Measurements from ENCODE around the gene UNC80.
A peak's percentile ranks its signal among the peaks of the same experiment; 100 is the strongest.

The UNC80 gene

DNA sequence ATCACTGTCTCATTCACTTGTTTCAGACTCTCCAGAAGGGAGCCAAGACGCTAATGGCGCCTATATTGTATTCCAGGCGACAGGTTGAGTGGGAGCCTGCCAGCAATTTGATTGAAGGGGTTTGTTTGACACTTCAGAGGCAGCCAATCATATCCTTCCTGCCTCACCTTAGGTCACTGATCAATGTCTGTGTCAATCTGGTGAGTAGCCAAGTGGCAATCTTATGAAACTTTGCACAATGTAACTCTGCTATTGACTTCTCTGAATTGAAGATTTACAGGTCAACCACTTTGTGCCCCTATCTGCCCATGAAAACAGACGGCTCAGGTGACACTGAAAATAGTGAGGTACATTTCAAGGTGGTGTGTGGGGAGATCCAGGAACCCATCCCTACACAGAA is 198.1 kb downstream of the UNC80 start:
- DNase-seq (ENCODE audit: low read depth): no peak

DNA sequence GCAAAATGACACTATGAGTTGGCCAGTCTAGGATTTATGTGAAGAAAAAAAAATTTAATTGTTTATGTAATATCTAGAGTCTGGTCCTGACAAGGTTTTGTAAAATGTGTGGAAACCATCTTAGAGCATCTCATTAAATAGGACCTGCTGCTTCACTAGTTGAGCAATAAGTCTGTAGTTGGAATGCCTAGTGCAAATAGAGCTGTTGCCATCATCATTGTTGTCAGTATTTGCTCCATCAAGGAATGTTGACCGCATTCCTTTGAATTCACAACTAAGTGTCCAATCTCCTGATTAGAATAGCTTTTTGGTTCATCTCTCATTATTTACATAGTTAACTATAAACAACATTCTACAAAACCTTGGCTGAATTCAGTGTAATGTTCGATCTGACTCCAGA is 198.6 kb downstream of the UNC80 start:
- DNase-seq (ENCODE audit: low read depth): no peak

DNA sequence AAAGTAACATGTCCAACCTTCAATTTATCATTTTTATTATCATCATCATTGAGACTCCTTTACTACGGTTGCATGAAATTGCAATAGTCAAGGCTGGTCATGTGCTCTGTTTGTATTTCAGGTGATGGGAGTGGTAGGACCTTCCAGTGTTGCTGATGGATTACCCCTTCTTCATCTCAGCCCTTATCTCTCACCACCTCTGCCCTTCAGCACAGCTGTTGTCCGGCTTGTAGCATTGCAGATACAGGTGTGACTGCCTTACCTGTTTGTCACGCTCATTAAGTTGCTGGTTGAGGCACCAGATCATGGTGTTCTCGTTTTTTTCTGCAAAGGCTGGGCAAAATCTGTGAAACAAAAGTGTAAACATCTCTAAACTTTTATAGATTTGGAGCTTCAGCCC is 199.1 kb downstream of the UNC80 start:
- DNase-seq (ENCODE audit: low read depth): no peak

DNA sequence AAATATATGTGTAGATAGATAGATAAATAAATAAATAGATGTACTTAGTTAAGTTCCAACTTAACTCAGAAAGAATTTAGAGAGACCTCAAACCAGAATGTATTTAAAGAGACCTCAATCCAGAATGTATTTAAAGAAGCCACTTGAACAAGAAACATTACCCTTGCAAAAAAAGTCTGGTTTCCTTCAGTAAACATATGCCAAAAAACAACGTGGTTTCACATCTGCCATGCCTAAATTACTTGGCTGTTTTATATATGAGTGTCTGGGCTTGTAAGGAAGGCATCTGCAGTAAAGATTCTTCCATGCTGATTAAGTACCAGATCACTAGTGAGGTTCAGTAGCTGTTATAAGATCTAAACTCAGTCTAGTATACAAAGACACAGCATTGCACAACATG is 201.7 kb downstream of the UNC80 start:
- no peak for DNase-seq (ENCODE audit: low read depth)

DNA sequence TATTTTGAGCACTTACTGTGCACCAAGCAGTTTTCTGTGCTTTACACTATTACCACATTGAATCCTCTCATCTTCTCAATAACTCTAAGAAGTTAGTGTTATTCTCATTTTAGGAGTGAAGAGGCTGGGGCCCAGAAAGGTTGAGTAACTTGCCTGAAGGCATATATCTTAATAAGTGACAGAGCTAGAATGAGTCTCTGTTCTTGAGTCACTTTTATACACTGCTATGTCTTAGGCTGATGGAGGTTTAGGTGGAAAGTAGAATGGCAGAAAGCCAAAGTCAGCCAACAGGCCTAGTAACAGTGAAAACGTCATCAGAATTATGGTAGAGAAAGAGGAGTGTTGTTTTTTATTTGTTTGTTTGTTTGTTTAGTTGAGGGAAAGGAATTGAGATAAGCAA is 202.9 kb downstream of the UNC80 start:
- DNase-seq (ENCODE audit: low read depth): no peak

DNA sequence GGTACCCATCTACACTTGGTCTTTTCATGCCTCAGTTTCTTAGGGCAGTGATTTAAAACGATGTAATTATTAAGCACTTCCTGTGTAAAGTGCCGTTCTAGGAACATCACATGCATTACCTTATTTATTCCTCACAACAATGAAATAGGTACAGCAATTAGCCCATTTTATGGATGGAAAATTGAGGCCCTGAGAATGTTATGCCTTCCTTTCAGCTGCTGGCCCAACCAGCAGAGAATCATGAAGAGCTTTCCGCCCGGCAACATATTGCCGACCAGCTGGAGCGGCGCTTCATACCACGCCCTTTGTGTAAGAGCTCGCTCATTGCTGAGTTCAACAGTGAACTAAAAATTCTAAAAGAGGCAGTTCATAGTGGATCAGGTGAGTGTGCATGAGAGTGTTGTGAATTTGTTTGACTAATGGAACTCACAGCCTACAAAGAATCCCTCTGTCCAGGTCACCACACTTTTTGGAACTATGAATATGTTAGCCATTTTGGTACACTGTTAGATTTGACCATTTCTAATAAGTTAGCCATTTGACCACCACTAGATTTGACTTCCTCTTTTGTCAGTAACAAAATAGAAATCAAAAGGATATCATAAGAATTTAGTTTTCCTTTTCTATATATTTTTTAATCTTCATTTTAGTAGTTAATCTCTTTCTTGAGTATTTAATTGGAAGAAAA is 205.2 kb downstream of the UNC80 start:
- no peak for DNase-seq (ENCODE audit: low read depth)

DNA sequence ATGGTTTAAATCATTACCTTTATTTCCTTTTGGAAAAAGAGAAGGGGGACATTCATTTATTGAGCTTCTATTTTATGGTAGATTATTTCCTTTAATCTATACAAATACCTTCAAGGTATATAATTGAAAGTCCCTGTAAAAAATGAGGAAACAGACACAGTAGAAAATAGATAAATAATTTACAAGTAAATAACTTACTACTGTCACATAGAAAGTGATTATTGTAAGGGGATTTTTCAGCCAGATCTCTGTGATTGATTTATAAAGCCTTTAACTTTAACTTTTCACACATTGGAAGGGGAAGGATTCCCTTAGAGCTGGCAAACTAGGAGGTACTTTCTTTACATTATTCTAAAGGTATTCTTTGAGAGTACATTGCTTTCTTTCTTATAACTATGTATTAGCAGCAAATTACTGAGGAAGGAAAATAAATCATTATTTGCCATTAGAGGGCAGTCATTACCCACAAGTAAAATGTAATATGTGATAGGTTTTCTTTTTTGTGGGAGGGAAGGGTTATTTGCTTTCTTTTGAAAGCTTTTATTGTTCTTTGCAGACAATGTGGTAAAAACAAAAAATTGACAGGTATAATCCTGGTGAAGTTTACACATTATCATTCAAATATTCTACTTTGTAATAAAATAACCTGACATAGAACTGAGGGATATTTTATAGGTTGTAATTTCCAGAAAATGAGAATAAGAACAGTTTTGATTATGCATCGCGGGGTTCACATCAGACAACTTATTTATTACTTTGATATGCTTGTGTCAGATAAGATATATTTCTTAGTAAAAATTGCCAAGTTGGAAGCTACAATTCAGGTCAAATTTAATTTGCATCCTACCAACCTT is 206.0 kb downstream of the UNC80 start:
- DNase-seq (ENCODE audit: low read depth): peak; percentile 41

DNA sequence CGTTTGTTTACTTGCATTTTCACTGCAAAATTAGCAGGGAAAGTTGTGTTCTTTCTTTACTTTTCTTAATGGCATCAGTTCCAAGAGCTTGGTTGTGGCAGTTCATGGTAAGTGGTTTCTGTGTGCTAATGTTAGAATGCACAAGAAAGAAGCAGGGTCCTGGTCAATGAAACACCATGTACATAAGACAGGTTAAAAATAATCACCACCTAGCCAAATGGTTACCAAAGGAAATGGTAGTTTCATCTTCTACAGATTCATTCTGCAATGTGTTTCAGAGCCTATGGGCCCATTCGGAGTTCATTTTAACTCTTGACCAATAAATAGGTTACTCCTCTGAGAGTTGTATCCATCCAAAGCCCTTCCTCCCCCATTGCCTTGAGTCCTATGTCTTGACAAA is 212.7 kb downstream of the UNC80 start:
- no peak for DNase-seq (ENCODE audit: low read depth)

DNA sequence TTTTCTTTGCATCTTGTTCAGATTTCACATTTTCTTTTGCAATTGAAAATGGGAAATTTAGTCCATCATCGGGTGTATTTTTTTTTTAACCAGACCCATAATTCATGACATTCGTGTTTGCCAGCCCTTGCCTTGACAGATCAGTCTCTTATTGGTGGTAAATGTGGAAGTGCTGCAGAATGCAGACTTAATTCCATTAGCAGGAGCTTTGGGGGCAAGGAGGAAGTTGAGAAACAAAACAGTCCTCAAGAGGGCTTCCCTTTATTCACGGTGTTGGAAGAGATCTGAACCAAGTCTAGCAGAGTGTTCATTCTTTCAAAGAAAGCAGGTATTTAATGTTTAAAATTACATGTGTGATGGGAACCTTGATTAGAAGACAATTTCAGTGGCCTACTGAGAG is 214.2 kb downstream of the UNC80 start:
- no peak for DNase-seq (ENCODE audit: low read depth)

DNA sequence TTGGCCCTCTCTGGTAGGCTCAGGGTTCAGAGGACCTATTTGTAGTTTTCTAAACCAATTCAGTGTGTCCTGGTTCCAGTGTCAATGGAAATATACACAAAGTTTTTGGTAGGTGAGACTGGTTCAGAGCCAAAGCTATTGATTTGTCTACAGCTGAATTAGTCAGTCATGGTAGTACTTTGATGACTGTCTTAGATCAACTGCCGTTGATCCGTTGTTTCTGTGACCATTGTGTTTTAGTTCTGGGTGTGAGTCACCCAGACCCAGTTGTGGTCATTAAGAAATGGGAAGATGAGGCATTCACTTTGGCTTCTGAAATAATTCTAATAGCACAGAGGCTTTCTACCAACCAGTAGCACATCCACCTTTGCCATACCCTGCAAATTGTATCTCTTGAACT is 214.8 kb downstream of the UNC80 start:
- no peak for DNase-seq (ENCODE audit: low read depth)

DNA sequence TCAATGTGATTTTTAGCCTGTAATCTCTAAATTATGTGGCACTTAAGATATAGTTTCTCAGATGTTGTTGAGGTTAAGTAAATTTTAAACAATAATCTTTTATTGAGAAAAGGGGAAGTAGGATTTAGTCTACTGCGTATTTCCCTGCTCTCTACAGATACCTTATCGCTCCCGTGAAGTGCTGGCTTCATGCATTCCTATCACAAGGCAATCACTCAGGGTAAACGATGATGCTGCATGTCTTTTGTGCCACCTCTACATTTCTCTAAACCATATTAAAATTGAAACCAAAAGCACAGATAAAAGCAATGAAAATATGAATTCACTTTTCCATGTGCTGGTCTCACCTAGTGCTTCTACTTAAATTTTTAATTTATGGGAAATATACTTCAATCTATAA is 216.4 kb downstream of the UNC80 start:
- no peak for DNase-seq (ENCODE audit: low read depth)

DNA sequence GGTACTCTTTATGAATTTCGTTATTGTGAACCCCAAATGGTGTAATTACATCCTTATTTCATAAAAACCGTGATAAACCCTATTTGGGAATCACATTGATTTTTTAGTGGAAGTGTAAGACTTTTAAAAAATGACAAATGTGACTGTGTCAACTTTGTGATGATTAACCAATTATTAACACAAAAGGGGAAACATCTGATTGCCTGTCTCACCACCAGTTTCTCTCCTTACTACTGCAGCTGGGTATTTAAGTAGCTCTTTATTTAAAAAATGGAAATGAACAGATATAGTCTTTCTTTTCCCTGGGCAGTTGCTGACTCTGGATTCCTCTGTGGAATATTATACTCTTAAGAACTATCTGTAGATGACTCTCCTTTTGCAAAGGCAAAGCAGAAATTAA is 219.2 kb downstream of the UNC80 start:
- no peak for DNase-seq (ENCODE audit: low read depth)

DNA sequence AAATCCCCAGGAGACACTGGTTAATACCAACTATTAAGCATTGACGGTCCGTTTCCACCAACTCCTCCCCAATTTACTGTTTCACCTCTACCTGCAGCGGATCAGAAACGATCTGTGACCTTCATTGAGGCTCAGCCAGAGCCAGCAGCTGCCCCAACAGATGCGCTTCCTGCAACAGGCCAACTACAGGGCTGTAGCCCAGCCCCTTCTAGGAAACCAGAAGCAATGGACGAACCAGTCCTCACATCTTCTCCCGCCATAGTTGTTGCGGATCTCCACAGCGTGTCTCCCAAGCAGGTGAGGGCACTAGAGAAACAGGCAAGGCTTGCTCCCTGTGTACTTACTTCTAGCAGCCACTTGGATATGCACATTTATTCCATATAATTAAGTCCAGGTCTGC is 222.3 kb downstream of the UNC80 start:
- DNase-seq (ENCODE audit: low read depth): no peak

DNA sequence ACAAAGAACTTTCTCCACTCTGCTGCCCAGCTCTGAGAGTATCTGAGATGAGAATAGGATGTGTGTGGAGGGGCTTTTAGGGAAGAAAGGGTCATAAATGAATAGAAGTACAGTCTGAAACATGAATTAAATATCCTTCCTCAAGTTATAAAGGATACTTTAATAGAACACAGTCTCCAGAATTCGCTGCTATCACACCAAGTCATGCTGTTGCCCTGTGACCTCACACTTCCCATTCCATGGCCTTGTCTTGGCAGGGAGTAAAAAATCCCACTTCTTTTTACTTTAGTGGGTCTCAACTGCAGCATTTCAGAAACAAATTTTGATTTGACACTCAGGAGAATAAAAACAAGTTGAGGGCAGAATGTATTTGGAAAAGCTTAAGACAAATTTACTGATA is 227.0 kb downstream of the UNC80 start:
- no peak for DNase-seq (ENCODE audit: low read depth)

DNA sequence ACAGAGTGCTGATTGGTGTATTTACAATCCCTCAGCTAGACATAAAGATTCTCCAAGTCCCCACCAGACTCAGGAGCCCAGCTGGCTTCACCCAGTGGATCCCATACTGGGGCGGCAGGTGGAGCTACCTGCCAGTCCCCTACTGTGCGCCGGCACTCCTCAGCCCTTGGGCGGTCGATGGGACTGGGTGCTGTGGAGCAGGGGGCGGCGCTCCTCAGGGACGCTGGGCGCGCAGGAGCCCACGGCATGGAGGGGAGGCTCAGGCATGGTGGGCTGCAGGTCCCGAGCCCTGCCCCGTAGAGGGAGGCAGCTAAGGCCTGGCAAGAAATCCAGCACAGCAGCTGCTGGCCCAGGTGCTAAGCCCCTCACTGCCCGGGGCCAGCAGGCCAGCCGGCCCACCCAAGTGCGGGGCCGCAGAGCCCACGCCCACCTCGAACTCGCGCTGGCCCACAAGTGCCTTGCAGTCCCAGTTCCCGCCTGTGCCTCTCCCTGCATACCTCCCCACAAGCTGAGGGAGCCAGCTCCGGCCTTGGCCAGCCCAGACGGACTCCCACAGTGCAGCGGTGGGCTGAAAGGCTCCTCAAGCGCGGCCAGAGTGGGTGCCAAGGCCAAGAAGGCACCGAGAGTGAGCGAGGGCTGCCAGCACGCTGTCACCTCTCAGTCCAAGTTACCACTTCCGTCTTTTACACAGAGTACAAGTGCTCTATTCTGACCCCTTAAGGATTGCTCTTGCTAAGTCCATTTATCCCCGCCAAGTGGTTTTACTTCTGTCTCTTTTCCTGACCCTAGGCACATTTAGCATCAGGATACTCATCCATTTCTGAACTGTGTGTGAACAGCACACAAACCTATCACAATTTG is 229.1 kb downstream of the UNC80 start:
- no peak for DNase-seq (ENCODE audit: low read depth)

DNA sequence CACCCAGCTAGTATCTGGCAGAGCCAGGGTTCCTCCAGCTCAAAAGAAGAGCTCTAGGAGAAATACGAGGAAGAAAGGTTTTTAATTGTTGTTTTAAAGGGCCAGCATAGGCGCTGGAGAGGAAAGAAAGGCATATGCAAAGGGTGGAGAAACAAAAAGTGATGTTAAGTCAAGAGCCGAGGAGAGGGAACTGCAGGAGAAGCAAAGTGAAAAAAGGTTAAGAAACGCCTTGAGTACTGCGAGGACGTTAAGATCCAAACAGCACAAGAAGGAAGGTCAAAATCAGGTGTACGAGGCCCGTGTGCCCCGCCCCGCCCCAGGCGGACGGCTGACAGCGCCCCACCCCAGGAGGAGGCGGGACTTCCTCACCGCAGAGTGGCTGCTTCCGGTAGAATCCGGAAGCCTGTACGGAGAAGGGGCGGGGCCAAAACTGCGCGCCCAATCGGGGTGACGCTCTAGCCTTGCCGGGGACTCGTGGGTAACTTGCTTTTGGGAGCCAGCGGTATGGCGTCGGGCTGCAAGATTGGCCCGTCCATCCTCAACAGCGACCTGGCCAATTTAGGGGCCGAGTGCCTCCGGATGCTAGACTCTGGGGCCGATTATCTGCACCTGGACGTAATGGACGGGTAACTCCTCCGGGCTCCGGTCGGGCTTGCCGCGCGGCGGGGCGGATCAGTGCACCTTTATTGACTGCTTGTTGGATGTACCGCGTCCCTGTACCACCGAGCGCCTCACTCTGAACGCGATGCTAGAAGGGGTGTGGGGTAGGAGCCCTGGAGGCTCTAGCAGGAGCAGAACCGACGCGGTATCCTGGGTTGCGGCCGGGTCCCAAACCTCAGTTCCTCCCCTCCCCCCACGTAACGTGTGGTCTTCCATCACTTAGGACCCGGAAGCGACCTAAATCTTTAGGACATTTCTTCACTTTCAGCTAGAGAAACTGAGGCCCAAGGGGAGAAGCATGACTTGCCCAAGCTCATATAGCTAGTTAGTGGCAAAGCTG is 230.8 kb downstream of the UNC80 start, which contains the start of gene RPE:
TSS of gene RPE (plus strand) at position 481 of the 1,000 bp plus-strand sequence. CDS start at position 505, 24 bp downstream.
- DNase-seq (ENCODE audit: low read depth): peak; percentile 95

DNA sequence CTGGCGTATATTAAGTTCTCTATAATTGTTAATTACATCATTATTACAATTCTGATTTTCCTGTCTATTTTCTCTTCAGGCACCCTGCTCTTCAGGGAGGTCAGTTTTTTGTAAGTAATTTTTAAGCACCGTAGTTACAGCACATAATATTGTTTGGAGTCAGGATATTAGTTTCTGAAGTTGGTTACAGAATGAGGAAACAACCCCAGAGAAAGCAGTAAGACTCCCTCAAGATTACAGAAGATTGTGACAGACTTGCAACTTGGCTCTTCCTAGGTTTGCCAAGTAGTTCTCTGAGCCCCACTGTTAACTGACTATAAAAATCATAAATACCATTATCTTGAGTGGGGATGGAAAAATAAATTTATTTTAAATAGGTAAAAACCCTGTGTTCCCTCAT is 231.7 kb downstream of the UNC80 start:
- peak; percentile 31 for DNase-seq (ENCODE audit: low read depth)

DNA sequence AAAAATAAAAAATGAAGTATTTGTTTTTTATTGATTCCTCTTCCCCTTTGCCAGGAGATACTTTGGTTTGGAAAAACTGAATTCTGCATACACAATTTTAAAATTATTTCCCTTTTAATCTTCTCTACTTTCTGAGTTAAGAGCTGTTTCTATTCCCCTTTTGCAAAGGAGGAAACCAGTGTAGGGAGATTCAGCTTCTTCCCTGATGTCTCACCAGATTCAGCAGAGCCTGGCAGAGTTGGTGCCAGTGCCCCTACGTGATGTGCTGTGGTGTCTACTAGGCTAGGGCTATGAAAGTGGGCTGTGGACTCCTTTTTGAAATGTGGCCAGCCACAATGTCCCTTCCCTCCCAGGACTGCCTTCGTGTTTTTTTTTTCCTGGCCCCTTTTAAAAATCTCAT is 233.2 kb downstream of the UNC80 start:
- DNase-seq (ENCODE audit: low read depth): no peak

DNA sequence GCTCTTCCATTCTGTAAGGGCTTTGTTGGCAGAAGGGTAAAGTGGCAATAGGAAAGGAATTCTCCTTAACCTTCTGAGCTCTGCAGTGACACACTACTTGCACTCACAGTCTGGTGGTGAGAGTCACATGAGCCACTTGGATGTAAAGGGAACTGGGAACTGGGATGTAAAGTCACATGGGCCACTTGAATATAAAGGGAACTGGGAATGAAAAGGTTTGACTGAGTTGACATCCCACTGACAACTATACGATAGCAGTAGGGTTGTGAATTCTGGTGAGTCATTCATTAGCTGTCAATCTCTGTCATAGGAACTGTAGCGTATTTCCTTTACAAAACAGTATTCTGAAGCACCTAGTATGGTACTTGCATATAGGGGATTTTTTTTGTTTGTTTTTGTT is 236.3 kb downstream of the UNC80 start:
- DNase-seq (ENCODE audit: low read depth): peak; percentile 5

DNA sequence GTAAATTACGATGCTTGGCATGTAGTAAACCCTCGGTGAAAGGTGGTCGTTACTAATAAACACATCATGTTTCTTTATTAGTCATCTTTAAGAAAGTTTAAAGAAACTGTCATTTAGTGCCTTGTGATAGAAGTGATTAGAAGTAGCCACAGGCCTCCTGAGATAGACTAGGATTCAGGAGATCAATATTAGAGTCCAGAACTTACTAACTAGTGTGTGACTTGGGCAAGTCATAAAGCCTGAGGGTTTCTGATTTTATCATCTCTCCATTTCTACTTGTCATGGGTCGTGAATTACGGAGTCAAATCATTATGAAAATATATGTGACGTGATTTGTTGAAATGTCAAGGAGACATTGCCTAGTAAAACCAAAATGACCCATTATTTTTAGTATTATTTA is 237.5 kb downstream of the UNC80 start:
- no peak for DNase-seq (ENCODE audit: low read depth)

DNA sequence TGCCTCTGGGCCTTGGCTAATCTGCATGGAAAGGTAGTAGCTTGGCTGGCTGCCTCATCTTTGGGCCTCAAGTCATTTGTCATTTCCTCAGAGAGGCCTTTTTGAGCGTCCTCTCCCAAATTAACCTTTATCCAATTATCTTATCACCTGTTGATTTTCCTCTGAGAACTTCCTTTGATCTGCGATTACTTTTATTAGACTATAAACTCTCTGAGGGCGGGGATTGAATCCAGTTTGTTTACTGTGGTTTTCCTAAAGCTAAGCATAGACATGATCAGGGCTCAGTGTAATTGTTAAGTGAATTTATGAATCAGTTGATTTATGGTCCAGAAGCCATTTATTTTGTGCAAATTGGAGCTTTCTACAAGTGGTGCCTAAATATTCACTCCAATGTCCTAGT is 238.3 kb downstream of the UNC80 start:
- no peak for DNase-seq (ENCODE audit: low read depth)
